Breast epithelium (tissue), 3 donors: ENCODE results near the gene IER5.

Experiments used
- POLR2A ChIP-seq: fragments of 450-650 bp; IDR thresholded peaks from one replicate; pipeline ENCODE4 v1.6.1; 2016; ENCODE audit warnings: antibody characterized with exemption, mild to moderate bottlenecking, moderate library complexity
- POLR2AphosphoS5 ChIP-seq, 3 donors: sonication (generic); formaldehyde crosslinking; IDR thresholded peaks; one replicate each; pipeline ENCODE4 v1.6.1; 2017; ENCODE audit warnings: antibody characterized with exemption in 3 of 3
- TF ChIP-seq, protein P1 (sequence below), 3 donors: fragments of 450-650 bp; IDR thresholded peaks; one replicate each; pipeline ENCODE4 v1.5.1; 2016 to 2017; ENCODE audit warnings: antibody characterized with exemption in 3 of 3, mild to moderate bottlenecking in 3 of 3, moderate library complexity in 3 of 3

- TF ChIP-seq, protein P1, sequence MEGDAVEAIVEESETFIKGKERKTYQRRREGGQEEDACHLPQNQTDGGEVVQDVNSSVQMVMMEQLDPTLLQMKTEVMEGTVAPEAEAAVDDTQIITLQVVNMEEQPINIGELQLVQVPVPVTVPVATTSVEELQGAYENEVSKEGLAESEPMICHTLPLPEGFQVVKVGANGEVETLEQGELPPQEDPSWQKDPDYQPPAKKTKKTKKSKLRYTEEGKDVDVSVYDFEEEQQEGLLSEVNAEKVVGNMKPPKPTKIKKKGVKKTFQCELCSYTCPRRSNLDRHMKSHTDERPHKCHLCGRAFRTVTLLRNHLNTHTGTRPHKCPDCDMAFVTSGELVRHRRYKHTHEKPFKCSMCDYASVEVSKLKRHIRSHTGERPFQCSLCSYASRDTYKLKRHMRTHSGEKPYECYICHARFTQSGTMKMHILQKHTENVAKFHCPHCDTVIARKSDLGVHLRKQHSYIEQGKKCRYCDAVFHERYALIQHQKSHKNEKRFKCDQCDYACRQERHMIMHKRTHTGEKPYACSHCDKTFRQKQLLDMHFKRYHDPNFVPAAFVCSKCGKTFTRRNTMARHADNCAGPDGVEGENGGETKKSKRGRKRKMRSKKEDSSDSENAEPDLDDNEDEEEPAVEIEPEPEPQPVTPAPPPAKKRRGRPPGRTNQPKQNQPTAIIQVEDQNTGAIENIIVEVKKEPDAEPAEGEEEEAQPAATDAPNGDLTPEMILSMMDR (IDR thresholded peaks at IDR 0.05): no peak
- no peak for TF ChIP-seq POLR2A
- no peak for TF ChIP-seq POLR2AphosphoS5 (IDR thresholded peaks at IDR 0.05)
Observed at GRCh38 chr1:181140891-181141290, 52.4 kb downstream of the IER5 start.
